ENCODE measurements around the gene PPP1R16B.

GRCh38 chr20:38804221-38804620, 1.3 kb upstream of the PPP1R16B start:
- no peak for TF ChIP-seq POLR2A (IDR thresholded peaks at IDR 0.05)
- TF ChIP-seq CTCF (IDR thresholded peaks at IDR 0.05) = no peak
